T-helper 1 cell (primary cell): ENCODE data around the gene MBP.

Source experiments
- DNase-seq, 5 donors: peaks; one replicate each; pipeline ENCODE4 v3.0.0-alpha.2; 2012 to 2020

MBP gene

DNA sequence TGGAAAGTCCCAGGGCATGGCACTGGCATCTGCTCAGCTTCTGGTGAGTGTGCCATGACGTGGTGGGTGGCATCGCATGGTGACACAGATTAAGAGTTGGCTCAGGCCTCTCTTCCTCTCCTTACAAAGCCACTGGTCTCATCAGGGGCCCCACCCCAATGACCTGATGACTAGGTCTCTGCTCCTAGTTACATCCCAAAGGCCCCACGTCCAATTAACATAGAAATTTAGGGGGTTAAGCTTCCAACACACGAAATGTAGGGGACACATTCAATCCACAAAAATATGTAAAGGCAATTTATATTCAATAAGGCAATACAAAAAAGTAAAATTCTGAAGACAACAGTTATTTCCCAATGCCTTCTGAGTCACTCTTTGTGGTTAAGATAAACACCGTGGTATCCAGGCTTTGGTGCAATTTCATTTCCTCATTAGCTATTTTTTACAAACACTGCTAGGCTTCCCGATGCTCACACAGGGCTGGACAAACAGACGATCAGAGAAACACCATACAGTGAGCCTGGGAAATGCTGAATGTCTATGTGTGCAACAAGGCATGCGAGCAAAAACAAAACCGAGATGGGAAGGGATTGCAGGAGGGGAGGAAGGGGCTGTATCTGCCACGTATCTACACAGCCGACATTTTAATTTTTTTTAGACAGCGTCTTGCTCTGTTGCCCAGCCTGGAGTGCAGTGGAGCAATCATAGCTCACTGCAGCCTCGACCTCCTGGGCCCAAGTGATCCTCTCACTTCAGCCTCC, 67.2 kb downstream of the MBP start:
- peak in 3 of 5 donors; percentile 23 to 81 (median 35) for DNase-seq

DNA sequence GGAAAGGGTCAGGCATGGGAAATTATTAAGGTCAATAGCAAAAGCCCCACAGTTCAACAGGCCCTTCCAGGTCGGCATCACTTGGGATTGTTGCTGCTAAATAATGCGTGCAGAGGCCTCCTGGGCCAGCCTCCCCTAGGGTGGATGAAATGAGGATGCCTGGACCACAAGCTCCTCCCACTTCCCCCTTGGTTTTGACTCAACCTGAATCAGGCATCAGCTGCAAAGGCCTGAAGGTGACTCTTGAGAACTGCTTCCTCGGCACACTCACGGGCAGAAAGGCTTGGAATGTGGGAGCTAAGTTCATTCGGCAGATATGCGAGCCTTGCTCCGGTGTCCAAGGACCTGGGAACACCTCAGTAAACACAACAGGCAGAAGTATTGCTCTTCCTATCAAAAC, 69.3 kb downstream of the MBP start:
- DNase-seq: peak; percentile 37 to 93 (median 65)

DNA sequence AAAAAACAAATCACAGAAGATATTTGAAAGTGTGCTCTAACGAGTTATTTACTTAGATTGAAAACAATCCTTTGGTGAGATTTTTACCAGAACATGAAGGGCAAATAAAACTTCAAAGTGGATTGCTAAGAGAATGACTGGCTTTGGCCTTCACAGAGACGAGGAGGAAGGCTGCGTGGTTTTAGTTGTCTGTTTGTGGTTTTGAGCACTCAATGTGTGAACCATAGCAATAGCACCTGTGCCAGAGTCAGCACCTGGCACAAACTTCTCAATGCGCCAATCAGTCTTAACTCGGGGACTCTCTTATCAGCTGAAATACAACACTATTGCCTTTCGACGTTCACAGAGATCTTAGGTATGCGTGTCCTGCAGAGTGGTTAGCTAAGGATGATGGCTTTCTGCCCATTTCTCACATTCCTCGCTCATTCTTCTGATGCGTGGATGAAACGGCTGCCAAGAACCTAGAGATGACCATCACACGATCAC, 70.0 kb downstream of the MBP start:
- peak in 4 of 5 donors; percentile 64 to 96 (median 68) for DNase-seq

DNA sequence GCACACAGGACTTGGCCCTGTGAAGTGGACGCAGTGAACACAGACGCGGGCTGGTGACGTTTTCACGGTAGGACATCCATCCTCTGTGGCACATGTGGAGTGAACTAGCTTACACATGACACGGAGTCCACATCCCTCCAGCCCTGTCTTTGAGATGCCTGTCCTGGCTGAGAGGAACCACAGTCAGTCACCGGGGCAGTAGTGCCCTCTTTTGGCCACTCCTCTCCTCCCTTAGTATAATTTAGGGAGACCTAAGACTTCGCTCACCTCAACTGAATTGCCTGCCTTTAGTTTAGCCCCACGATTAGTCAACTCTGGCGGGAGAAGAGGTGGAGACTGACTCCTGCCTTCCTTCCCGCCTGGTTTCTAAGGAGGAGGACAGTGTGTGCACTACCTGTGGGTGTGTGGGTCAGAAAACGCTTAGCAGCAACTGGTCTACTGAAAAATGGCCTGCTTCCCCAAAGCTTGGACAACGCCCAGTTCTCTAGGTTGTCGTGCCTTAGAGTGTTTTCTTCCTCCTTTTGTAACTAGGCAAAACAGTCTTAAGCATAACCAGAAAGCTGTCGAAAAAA, 70.6 kb downstream of the MBP start:
- DNase-seq: no peak

DNA sequence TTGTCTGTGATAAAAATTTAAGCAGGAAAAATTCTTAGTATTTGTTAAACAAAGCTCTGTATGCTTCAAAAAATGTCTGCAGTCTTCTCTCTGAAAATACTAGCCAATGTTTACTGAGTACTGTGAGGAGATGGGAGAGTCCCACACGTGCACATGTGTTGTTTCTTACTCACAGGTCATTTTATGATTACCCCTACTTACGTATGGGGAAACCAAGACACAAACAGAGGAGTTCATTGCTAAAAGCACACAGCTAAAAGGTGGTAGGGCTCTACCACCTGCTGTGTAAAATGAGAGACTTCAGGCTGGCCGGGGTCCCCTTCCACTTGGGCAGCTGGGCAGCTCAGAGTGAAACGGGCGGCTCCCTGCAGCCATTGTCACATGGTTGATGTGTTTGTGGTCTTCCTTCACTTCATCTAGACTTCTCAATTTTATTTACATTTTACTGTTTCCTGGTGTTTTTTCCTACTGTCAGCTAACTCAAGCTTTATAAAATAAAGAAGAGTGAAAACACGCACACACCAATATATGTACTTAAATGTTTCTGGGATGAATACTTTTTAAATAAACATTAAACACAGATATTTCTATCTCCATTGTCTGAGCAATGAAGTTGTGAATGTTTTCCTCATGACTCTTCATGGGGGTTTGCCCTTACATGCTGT, 71.2 kb downstream of the MBP start:
- DNase-seq: peak in 1 of 5 donors; percentile 56

DNA sequence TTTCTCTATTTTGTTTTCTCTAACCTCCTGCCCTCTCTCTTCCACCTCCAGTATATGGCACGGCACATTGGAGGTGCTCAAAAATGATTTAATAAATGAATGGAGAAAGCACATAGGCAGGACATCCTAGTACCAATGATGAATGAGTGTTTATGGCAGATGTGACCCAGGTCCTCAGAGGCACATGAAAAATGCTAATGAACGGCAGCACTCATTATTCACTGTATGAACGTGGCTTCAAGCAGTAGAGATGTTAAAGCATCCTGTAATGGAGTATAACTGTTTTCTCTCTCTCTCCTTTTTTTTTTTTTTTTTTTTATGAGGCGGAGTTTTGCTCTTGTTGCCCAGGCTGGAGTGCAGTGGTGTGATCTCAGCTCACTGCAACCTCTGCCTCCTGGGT, 72.4 kb downstream of the MBP start:
- no peak for DNase-seq

DNA sequence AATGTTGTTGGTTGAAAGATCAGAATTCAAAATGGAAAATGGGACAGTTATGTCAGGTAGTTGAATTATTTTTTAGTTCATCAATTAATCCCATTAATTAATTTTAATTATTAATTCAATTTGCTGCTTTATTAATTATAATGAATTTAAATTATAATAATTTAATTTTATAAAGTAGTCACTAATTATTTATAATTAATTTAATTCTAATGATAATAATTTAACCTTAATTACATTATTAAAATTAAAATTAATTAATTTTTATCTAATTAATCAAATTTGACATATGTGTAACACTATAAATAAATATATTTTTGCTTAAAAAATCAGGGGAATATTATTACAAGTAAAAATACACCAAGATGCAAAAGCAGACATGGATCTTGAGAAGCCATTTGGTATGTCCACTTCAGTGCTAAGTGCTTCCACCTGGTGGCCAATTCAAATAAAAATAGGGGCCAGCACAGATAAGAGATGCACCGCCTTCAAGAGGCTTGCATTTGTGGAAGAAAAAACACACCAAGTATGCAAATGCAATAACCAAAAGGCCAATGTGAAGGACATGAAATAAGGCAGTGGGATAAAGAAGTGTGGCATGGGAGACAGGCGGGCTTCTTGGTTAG, 73.2 kb downstream of the MBP start:
- peak in 1 of 5 donors; percentile 72 for DNase-seq

DNA sequence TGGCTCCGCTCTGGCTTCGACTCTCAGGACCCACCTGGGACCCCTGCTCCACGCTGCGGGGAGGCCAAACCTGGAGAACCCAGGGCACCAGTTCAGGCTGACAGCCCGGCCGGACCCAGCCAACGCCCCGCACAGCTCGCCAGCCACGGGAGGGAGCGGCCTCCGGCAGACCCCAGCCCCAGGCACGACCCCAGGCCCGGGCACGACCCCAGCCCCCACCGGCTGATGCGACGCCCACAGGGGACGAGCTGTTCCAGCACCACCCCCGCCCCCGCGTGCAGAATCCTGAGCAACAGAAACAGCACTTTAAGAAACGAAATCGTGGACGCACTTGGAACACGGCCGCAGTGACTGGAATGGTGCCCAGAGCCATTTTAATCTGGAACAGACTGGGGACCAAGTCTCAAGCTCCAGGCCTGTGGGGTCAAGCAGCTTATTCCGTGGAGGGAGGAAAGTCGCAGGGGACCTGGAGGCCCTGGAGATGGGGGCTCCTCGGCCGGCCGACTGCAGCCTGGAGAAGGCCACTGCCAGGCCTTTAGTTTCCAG, 74.2 kb downstream of the MBP start:
- DNase-seq: no peak

DNA sequence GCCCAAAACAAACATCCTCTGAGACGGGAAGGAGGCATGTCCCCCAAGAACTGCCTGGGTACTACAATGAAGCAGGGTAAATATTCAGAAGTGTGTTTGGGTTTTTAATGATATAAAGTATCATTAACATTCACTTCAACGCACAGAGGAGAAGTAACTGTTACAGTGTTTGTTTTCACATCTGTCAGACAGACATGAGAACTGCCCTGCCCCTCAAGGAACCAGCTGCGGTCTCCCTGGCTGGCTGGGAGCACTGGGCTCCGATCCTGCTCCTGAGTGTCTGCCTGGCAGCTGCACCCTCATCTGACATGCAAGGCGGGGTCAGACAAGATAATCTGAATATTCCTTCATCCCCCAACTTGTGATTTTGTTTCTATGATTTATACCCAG, 75.6 kb downstream of the MBP start:
- DNase-seq: no peak

DNA sequence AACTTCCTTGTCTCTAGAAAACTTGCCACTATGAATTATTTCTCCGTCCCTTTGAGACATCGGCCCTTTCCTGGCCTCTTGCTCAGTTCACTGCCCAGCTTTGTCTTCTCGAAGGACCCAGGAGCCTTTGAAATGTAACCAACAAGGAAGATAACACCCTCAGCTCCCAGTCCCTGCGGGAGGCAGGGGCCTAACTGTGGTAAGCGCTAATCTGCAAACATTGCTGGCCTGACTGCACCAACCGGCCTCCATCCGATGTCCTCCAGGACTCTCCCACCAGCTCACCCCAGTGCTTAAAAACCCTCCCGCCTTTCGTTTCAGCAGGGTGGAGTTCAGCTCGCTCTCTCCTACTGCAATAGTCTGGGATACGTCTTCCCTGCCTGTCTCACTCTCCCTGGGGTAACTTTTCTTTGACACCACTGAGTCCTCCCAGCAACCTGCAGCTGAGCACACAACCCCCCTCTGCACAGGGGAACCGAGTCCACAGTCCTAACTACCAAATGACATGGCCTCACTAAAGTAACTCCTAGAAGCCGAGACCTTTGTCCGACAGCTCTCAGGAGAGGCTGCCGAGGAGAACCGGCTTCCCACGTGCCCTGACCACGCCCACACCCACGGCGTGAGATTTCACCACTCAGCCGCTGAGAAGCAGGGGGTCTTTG, 76.1 kb downstream of the MBP start:
- DNase-seq: no peak

DNA sequence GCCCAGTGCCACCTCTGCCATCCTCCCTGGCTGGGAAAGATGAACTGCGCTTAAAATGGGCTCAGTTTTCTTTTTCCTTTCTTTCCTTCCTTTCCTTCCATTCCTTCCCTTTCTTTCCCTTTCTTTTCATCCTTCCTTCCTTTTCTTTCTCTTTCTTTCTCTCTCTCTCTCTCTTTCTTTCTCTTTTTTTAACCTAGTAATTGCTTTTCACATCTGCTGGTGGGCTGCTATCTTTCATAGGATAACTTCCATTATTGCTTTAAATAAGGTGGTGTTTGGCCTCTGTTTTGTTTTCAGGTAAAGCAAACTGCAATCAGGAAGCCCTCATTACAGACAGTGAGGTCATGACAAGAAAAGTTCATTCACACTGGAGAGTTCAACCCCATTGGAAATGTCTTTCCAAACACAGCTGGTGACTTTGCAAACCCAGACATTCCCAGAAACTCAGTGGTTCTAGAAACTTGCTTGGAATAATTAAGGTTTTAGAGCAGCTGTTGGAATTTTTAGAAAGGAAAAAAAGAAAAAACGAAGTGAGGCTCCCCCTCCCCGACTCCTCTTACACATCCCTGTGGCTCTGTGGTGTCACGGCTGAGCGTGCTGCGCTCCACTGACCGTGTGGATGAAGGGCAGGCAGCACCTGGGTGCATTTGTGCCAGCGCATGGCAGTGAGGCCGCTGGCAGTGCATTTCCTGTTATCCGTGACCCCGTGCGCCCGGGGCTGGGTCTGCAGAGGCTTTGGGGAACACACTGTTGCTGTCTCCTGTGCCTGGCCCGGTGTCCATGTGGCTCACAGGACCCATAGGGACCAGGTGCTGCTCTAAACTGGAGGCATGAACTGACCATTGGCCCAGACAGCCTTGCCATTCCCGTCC, 76.9 kb downstream of the MBP start:
- DNase-seq: peak in 1 of 5 donors; percentile 42

DNA sequence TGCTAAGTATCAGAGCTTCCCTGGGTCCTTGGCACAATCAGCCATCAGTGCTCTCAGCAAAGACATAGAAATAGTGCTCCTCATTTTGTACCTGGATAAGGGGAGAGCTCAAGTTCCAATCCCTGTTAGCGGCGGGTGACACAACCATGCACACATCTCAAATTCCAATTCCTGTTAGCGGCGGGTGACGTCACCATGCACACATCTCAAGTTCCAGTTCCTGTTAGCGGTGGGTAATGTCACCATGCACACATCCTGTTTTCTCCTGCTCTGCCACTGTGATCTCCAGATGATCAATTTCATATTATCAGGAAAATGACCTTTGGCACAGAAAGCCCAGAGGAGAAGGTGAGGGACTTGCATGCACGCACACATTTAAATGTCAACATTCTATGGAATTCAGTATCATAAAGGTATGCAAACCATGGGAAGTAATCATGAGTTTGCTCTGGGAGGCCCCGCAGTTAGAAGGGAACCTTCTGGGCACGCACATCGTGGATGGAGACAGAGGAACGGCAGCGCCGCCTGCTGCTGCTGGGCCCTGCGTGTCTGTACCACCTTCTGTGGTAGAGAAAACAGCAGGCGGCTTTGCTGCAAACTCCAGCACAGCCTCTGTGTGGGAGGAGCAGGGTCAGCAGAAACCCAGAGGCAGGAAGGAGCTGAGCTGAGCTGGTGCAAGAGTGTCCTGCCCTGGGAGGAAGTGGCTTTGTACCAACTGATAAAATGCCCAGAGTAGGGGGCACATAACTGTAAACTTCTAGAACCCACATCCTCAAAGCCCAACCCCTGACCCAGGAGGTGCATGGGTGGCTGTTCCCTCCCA, 77.8 kb downstream of the MBP start:
- DNase-seq: peak; percentile 54 to 99 (median 67)

DNA sequence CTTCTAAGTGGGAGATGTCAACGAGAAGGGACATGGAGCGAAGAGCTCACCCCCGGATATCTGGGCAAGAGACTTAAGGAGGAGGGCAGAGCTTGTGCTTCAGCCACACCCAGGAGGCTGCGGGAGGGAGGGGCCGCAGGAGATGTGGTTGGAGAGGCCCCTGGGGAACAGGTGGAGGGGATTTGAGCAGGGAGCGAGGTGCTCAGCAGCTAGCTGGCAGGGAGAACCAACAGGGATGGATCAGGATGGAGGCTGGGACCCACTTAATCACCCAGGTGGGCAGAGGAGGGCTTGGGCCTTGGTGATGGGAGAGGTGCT, 78.3 kb downstream of the MBP start:
- peak in 1 of 5 donors; percentile 81 for DNase-seq

DNA sequence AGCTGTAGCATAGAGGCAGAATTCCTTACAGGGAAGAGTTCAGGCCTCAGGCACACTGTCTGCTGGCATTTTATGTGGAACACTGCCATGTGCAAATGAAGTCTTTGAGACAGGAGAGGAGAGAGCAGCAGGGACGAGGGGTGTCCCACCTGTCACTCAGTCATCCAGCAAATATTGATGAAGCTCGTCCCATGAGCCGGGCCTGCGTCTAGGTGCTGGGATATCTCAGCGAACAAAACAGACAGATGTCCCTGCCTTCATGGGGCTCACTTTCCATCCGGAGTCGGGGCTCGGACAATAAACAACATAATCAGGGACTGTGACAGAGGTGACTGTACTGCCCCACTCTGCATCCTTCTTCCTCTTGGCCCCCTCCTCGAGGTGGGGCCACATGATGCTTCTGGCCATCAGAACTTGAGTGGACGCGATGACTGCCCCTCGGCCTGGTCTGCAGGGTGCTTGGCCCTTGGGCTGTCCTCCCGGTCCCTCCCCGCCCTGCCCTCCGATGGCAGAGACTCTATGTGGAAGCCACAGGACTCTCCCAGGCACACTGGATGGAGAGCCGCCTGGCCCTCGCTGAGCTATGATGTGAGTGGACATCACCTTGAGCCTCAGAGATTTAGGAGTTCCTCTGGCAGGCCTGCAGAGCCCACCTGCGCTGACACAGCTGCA, 78.8 kb downstream of the MBP start:
- DNase-seq: no peak

DNA sequence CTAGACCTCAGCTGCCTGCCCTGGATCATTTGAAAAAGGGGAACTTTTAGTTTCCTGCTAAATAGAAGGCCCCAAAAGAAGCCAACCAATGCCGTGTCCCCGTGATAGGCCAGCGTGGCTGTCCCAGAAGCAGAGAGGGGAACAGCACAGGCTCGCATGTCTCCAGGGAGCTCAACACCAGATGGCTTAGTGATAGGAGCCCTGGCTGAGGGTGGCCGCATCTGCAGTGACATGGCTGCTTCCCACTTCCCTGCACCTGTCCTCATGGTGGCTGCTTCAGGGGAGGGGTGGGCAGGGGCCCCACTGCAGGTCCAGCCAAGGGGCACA, 79.6 kb downstream of the MBP start:
- DNase-seq: no peak

DNA sequence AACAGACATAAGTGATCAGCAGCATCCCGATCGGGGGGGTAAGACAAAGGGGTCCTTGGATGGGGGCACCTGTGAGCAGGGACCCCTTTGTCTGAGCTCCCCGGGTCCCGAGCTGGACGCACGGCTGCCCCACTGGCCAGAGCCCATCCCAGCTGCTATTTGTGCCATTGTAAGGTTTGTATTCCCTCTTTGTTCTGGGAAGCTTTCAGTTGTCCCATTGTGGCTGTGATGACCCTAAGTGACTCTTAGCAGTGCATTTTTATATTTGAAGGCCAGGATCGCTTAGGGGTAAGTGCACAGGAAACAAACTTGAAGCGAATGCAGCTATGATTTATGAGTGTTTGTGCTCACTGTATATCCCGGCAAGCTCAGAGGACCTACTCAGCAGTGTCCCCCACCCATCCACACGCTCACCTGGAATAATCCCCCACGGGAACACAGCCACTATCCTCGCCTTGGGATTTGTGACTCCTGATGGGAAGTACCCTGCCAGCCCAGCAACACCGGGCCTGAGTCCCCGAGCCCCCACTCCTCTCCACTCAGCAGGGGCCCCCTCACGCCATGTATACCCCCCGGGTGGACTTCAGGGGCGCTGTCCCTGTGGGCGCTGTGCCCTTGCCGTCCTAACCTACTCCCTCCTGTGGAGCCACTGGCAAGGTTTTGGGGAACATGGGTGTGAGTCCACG, 80.1 kb downstream of the MBP start:
- DNase-seq: no peak

DNA sequence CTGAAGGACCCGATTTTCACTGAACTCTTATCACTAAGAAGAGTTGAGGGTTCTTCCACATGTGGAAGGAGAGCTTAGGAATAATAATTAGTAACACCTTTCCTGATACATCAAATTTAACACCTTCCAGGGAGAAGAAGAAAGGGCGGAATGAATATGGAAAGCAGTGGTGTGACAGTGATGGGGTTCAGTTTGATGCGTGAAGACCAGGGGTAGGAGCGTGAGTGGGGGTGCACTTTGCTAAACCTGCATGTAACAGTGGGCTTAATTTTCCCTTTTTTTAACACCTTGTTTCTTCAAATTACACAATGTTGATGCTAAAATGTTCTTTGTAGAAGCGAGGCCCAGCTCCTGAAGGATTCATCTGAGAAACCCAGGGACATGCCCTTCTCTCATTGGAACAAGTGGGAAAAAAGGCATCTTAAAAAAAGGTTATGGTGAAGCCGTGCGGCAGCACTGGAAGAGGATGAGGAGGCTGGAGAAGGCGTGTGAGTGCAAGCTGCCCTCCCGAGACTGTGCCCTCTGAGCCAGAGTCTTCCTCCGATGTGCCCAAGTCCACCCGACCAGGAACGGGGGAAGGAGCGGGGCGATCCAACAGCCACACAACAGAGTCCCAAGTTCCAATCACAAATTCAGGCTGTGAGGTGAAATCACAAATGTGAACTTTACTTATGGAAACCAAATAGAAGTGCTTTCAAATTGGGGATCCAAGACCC, 80.8 kb downstream of the MBP start:
- DNase-seq: no peak

DNA sequence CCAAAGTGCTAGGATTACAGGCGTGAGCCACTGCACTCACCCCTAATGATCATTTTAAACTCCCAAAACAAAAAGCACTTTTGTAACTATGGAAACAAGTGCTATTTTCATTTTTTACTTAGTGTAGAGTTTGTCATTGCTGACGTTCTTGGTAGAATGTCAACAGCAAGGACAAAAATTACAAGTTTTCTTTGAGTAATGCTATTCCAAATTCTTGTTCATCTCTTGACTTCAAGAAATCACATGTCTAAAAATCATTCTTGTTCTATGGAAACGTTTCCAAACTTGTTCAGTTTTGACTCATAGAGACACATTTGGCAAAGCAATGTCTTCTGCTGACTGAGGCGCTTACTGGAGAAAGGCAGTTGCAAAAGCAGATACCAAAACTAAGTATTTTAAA, 82.6 kb downstream of the MBP start:
- no peak for DNase-seq

DNA sequence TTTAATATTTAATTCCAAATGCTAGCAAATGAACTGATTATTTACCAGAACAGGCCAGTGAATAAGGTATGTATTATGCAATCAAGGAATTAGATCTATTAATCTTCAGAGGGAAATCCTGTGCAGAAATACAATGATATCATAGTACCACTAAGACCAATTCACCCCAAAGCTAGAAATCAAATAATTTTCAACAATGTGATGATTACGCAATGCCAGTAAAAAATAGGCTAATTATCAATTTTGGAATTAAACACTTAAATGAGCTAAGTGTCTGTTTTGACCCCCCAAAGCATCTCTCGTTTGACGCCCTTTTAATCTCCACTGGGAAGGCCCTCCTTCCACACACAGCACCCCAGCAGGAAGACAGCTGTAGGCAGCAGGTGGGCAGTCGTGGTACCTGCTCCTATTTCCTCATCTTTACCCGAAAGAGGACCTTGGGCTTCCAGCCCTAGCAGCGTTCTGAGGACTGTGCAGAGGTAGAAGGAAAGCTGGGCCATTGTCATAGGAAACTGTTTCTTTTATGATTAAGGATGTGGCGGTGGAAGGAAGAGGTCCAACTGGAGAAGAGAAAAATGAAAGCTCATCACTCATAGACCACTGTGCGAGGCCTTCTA, 84.7 kb downstream of the MBP start:
- no peak for DNase-seq
